ENCODE results near the gene MYL5.
"Not testable (repeated sequence)": the region's sequence is repeated elsewhere in the genome, so short reads cannot be mapped to it uniquely, and the experiment has no call there.

Gene MYL5, protein sequence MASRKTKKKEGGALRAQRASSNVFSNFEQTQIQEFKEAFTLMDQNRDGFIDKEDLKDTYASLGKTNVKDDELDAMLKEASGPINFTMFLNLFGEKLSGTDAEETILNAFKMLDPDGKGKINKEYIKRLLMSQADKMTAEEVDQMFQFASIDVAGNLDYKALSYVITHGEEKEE

DNA sequence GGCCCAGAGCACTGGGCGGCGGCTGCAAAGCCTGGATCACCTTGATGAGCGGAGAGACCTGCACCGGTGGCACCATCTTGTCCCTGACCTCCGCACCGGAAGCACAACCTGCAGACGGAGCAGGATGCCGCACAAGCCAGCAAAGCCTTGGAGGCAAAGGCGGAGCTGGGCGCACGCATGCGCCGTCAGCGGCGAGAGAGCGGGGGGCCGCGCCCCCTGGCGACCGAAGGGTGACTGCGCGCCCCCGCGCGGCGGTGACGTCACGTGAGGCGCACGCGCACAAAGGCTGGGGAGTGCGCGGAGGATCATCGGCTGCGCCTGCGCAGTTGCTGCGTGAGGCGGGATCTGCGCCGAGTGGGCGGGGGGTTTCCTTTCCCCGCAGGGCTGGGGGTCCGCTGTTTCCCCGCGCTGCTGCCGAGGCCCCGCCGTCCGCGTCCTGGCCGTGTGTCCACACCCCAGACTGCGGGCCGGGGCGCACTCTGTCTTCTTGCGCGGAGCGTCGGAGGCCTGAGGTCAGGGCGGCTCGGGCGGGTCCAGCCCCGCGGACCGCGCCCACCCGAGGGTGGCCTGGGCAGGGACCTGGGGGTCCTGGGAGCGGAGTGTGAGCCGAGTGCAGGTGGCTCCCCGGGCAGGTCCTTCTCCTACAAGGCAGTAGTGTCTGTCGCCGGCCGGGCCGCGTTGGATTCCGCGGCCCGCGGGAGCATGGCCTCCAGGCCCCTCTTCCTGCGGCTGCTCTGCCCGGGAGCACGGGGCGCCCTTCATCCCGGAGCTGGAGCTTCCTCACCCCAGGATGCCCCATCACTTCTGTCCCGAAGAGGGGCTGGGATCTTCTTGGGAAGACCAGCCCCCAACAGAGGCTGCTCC is at the start of gene MYL5, which contains the start of gene ATP5ME:
Gene MYL5 (plus strand): TSS at position 371 of the 864 bp plus-strand sequence. CDS start 3,485 bp downstream, outside the sequence.
Gene ATP5ME (minus strand): TSS at position 105 of the 864 bp plus-strand sequence. CDS start 29 bp downstream, at position 76.
- DNase-seq (ENCODE audit: low read depth): peak; percentile 71

DNA sequence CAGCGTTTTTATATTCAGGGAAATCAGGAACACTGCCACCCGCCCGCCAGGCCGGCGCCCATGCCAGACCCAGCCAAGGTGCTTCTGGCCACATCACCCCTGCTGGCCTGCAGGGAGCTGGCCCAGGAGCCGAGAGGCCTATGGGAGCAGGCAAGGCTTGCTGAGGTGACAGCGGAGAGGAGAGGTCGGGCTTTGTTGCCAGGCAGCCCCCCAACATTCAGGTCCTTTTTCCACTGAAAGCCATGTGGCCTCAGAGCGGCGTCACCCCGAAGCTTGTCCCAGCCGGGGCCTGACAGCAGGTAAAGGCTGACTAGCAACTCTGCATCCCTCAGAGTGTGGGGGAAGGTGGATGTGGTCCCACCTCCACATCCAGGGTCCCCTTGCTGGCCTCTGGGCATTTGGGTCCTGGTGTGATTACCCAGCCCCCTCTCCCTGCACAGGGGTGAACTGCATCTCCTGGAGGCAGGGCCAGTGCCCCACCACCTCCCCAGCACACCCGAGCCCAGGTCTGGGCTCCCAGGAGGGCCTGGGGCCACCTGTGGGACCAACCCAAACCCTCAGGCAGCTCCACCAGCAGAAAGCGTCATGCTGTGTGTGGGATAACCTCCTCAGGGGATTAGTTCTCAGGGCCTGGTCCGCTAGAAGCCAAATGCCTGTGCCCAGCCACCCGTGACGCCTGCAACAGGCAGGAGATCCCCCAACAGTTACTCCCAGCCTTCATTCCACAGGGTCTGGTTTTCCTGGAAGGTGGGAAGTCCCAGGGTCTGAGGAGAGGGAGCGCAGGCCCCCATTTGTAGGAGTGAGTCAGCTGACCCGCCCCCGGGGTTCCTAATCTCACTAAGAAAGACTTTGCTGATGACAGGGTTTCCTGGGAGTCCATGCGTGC is 49.4 kb upstream of the MYL5 start, which contains the start of gene PDE6B:
Gene PDE6B (plus strand): TSS at position 869 of the 886 bp plus-strand sequence. CDS start 54 bp downstream, outside the sequence.
- DNase-seq (ENCODE audit: low read depth): no peak

DNA sequence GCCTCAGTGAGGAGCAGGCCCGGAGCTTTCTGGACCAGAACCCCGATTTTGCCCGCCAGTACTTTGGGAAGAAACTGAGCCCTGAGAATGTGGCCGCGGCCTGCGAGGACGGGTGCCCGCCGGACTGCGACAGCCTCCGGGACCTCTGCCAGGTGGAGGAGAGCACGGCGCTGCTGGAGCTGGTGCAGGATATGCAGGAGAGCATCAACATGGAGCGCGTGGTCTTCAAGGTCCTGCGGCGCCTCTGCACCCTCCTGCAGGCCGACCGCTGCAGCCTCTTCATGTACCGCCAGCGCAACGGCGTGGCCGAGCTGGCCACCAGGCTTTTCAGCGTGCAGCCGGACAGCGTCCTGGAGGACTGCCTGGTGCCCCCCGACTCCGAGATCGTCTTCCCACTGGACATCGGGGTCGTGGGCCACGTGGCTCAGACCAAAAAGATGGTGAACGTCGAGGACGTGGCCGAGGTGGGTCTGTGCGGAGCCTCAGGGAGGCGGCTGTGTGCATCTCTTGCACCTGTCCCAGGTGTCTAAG is 48.6 kb upstream of the MYL5 start:
- no peak for DNase-seq (ENCODE audit: low read depth)

DNA sequence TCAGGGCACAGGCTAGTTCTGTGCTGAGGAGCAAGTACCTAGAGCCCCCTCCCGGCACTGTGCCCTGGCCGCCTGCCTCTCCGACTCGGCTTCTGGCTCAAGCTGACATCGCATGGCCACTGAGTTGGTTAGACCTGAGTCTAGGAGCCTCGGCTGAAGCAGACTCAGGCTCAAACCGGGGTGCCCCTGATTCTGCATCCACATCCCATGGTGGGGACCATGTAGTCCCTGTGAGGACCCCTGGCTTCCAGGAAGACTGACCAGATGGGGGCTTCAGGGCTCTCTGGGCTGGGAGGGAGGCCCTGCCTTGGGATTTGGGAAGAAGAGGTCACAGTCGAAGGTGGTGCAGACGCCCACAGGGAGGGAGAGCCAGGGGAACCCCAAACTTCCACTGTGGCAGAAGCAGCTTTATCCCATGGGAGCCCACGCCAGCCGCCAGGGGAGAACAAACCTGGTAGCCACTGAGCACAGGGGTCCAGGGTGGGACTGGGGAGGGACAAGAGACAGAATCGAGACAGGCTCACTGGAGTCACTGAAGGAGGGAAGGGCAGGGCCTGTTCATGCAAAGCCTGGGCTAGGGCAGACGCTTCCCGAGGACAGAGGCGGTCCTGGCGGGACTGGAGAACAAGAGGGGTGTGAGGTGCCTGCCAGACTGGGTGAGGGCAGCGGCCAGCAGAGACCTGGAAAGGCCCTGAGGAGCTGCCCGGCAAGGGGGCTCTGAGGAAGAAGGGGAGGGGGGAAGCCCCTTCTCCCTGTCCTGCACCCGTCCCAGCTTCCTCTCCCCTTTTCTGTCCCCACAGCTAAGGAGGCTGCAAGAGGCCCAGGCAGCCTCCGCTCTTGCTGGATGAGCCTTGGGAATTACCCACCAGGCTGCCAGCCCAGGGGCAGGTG is 47.9 kb upstream of the MYL5 start:
- no peak for DNase-seq (ENCODE audit: low read depth)

DNA sequence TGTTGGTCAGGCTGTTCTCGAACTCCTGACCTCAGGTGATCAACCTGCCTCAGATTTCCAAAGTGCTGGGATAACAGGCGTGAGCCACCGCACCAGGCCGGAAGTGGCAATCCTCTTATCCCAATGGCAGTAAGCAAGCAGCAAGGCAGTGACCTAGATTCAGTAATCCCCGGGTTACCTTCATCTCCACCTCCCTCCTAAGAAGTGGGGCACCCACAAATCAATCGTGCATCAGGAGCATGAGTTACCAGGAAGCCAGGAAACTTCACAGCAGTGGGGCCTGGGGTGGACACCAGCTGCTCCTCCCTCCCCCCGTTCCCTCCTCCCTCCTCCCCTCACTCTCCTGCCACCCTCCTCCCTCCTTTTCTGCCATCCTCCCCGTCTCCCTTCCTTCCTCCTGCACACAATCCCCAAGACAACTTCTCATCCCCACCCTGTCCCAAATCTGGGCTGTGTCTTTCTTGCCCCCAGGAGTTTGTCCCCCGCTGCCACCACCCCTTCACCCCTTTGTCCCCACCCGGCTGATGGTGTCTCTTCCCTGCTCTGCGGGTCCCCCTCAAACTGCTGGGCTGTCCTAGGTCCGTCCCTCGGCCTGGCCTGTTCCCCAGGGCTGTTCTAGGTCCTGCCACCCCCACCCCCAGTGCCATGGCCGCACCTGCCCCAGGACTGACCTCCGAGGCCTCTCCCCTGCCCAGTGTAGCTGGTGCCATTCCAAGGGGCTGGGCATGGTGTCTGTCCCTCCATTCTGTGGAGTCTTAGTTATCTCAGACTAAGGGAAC is 46.8 kb upstream of the MYL5 start:
- no peak for DNase-seq (ENCODE audit: low read depth)

DNA sequence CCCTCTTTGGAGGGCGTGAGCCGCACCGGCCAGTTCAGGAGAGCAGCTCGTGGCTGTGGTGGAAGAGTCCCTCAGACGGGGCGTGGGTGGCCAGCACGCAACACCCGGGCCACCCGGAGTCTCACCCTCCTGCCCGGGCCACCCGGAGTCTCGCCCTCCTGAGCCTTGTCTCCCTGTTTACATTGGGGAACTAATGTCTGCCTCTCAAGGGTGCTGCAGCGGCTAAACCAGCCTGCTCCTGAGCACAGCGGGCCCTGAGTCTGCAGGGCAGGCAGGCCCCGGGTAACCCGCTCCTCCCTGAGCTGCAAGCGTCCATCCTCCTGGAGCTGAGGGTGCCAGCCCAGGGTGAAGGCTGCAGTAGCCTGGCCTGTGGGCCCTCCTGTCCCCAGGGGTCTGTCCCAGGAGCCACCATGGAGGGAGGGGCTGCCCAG is 46.0 kb upstream of the MYL5 start:
- no peak for DNase-seq (ENCODE audit: low read depth)

DNA sequence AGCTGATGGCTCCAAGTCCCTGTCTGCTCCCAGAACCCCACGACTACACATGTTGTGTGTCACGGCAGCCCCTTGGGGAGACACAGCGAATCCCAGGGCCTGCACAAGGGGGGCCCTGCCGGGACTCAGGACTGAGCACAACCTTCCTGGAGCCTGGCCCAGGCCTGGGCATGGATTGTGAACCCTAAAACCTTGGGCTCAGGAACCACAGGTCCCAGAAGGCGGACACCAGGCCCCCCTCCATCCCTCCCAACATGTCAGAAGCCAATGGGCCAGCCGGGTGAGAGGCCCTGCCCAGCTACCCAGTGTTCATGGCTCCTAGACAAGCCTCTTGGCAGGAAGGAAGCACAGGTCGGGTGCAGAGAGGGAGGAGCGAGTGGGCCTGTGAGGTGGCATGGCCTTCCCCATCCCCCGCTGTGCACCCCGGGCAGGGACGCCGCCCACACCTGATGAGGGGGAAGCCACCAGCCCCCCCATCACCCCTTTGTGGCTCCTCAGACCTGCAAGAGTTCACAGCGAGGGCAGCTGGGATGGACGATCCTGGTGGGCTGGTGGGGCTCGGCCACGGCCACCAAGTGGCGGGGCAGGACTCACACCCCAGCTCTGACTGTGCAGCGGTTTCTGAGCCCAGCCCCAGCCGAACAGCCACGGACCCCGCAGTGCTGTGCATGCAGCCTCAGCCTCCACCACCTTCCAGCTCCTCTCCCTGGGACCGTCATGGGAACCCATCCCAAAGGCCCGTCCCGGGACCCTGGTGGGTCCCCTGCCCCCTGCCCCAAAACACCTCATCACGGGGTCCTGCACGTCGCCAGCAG is 45.3 kb upstream of the MYL5 start:
- no peak for DNase-seq (ENCODE audit: low read depth)

DNA sequence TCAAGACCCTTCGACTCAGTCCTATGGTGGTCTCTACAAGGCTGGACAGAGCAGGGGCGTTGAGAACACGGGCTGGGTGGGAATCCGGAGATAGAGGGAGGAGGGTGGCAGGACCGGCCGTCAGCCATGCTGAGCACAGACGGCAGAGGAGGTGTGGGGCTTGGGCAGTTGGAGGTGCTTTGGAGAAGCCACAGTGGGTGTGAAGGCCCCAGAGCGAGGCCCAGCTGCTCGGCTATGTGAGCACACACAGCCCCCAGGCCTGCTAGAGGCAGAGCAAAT is 44.8 kb upstream of the MYL5 start:
- DNase-seq (ENCODE audit: low read depth): no peak

DNA sequence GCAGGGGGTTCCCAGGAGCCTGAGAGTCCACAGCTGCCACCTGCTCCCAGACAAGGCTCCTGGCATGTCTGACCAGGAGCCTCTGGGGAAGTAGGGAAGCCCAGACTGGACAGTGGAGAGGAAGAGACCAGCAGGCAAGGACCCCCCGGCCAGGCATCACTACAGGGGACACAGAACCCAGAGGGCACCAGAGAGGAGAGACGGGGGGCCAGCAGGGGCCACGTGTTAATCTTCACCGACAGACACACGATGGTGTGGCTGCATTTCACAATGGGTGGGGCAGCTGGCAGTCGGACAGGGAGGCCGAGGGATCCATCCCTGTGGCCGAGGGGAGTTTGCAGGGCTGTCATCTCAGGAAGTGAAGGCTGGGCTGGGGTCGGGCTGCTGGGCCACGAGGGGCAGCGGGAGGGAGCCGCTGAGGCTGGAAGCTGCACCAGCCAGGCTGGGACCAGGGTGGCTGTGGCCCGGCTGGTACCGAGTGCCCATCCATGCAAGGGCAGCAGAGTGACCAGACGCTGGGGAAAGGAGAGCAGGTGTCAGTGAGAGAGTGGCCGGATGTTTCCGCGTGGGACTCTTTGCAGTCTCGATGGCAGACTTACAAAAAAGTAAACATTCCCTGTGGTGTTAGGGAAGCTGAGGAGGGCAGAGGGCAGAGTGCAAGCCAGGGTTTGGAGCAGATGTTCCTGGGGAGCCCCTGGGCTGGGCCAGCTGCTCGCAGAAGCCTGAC is 44.3 kb upstream of the MYL5 start:
- DNase-seq (ENCODE audit: low read depth): no peak

DNA sequence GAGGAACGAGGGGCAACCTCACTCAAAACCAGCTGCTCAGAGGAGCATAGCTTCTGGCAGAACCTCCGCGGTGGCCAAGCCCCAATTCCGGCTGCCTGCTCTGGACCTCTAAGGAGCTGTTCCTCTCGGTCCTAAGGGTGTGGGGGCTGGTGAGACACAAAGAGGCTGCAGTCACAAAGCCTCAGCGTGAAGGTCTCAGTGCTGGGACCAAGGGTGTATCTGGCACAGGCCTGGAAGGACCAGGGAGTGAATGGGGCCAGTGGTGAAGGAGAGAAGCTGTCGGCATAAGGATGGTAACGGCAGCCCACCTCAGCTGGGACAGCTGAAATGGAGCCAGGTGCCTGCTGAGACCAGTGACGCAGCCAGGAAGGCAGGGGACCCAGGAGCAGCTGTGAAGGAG is 43.7 kb upstream of the MYL5 start:
- DNase-seq (ENCODE audit: low read depth): no peak

DNA sequence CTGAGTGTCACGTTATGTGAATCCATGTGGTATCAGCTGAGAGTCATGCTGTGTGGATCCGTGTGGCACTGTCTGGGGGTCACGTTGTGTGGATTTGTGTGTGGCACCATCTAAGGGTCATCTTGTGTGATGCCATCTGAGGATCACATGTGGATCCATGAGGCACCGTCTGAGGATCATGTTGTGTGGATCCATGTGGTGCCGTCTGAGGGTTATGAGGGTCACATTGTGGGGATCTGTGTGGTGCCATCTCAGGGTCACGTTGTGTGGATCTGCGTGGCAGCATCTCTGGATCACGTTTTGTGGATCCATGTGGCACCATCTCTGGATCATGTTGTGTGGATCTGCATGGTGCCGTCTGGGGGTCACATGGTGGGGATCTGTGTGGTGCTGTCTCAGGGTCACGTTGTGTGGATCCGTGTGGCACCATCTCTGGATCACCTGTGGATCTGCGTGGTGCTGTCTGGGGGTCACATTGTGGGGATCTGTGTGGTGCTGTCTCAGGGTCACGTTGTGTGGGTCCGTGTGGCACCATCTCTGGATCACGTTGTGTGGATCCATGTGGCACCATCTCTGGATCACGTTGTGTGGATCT is 42.0 kb upstream of the MYL5 start:
- DNase-seq (ENCODE audit: low read depth): no peak

DNA sequence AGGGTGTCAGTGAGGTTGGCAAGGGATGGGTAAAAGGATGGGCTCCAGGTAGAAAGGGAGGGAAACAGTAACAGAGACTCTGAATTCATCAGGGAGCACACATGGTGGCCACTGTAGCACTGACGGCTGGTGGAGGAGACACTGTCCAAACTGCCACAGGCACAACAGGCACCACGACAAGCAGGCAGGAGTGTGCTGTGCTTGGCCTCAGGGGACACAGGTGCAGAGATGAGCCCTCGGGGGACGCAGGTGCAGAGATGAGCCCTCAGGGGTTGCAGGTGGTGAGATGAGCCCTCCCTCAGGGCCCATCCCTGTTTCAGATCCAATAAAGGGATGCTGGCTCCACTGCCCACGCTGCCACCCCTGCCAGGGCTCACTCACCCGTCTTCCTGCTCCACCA is 41.4 kb upstream of the MYL5 start:
- DNase-seq (ENCODE audit: low read depth): no peak

DNA sequence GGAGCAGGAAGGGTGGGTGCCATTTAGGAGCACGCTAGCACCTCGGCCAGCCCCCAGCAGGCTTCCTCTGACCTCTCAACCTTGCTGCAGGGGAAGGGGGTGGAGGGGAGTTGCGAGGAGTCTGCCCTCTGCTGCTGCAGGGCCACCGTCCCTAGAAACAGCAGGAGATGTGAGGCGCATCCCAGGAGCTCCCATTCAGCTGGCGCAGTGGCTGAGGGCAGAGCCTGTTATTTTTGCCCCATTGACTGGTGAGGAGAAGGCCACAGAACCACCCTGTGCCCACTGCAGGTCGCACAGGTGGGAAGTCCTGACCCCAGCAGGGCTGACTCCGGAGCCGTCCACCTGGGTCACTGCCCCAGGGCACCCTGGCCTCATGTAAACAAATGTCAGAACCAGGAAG is 40.9 kb upstream of the MYL5 start:
- DNase-seq (ENCODE audit: low read depth): no peak

DNA sequence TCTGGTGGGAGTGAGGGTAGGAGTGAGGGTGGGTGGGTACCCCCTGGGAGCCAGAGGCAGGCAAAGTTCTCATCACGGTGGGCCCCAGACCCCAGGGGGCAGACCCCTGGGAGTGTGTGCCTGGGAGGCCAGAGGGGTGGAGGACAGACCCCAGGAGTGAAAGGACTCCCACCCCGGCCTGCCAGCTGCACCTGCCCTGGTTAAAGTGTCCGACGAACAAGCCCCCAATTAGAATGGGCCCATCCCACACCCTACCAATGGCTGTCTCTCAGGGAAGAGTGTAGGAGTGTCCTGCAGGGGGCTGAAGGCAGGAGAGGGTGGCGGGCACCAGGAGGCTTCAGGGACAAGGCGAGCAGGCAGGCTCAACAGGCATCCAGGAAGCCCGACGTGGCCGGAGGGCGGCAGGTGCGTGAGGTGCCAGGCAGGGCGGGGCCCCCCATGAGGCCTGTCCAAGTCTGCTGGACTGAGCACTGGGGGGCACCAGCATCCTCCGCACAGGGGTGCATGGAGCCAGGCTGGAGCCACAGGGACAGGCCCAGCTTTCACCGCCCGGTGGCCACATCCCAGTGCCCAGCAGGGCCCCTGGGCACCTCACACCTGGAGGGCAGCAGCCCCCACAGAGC is 40.3 kb upstream of the MYL5 start:
- no peak for DNase-seq (ENCODE audit: low read depth)

DNA sequence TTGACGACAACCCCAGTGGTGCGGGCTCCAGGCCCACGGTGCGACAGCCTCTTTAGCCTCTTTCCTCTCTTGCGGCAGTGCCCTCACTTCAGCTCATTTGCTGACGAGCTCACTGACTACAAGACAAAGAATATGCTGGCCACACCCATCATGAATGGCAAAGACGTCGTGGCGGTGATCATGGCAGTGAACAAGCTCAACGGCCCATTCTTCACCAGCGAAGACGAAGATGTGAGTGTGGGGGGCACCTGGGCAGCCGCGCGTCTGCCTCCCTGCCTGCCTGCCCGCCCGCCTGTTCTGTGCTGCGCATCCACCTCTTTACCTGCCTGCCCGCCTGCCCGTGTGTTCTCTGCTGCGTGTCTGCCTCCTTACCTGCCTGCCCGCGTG is 39.8 kb upstream of the MYL5 start:
- no peak for DNase-seq (ENCODE audit: low read depth)

DNA sequence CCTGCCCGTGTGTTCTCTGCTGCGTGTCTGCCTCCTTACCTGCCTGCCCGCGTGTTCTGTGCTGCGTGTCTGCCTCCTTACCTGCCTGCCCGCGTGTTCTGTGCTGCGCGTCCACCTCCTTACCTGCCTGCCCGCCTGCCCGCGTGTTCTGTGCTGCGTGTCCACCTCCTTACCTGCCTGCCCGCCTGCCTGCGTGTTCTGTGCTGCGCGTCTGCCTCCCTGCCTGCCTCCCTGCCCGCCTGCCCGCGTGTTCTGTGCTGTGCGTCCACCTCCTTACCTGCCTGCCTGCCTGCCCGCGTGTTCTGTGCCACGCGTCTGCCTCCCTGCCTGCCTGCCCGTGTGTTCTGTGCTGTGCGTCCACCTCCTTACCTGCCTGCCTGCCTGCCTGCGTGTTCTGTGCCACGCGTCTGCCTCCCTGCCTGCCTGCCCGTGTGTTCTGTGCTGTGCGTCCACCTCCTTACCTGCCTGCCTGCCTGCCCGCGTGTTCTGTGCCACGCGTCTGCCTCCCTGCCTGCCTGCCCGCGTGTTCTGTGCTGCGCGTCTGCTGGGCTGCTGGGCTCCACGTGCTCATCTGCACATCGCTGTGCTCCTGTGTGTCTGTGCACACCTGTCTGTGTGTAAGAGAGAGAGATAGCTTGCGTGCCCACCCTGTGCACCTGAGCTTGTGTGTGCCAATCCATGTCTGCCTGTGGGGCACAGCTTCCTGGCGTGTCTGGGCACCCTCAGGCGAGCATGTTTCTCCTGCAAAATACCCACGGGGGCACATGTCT is 39.1 kb upstream of the MYL5 start:
- DNase-seq (ENCODE audit: low read depth): not testable (repeated sequence)
